Right cardiac atrium (tissue), 5 donors: ENCODE data around the gene RASA2. TPM values are rescaled to one million over a fixed set of nuclear protein-coding genes. Genes with fewer than 3 reads are reported as not detected.

Experiments used
- ATAC-seq, 2 donors: fragments of 200-7000 bp; cut with Tn5 transposase; one replicate each; pipeline versions ENCODE4 v1.8.0 to v1.9.1; 2020; ENCODE audit warnings: moderate library complexity in 2 of 2, mild to moderate bottlenecking in 1 of 2
- DNase-seq, 3 donors: peaks; one replicate each; pipeline ENCODE4 v3.0.0-alpha.2; 2020
- H3K27ac ChIP-seq: one replicate; pipeline ENCODE4 v1.5.1; 2013; ENCODE audit warnings: mild to moderate bottlenecking, low read length, control low read depth, moderate library complexity
- H3K27me3 ChIP-seq: one replicate; pipeline ENCODE4 v1.6.1; 2013; ENCODE audit not compliant: control insufficient read depth, insufficient read depth
- H3K4me1 ChIP-seq: one replicate; pipeline ENCODE4 v1.6.1; 2013; ENCODE audit warnings: low read length; ENCODE audit not compliant: control insufficient read depth, insufficient read depth
- H3K4me3 ChIP-seq: one replicate; pipeline ENCODE4 v1.5.1; 2013; ENCODE audit warnings: low read length, control low read depth
- H3K9me3 ChIP-seq: one replicate; pipeline ENCODE4 v1.6.1; 2013; ENCODE audit warnings: low read length; ENCODE audit not compliant: control insufficient read depth
- WGBS: extraction: QIAGEN DNeasy Blood & Tissue Kit; methylation state at CpG from one replicate; pipeline ENCODE4 v1.1.7; 2013; 5-methylcytosine and 5-hydroxymethylcytosine counted together
- intact Hi-C, 4 donors: fragments of 100-400 bp; cut with DNase I; formaldehyde crosslinking; loops; one replicate each; pipeline versions ENCODE4 v1.11.0 to v1.14.0; 2022 to 2023
- polyA plus RNA-seq: library from polyadenylated mRNA; stranded (reverse); fragments of 200-250 nt; gene quantifications from one replicate; pipeline ENCODE4 v1.2.3, GENCODE V29; 2013
- total RNA-seq, 4 donors: library from RNA; stranded (reverse); fragmentation: NEBNext Ultra II Directional; extraction: Animal tissue kit (Norgen Biotek cat#: 25700); gene quantifications; one replicate each; pipeline ENCODE4 v1.2.1, GENCODE V29; 2021
- donor health status: healthy with polysubstance abuse.
- donor health status: DM: no; HTN: yes; CAD: no.
- donor health status: DM: no; HTN: no; CAD: no.
- donor health status: DM: no; HTN: yes; CAD: no; lungs with severe emphysema.
- donor health status: DM: yes; HTN: yes; CAD: no.

RASA2 gene
- total and polyA plus RNA-seq, 5 donors = 2.1 to 6.6 (median 5.8) TPM

DNA sequence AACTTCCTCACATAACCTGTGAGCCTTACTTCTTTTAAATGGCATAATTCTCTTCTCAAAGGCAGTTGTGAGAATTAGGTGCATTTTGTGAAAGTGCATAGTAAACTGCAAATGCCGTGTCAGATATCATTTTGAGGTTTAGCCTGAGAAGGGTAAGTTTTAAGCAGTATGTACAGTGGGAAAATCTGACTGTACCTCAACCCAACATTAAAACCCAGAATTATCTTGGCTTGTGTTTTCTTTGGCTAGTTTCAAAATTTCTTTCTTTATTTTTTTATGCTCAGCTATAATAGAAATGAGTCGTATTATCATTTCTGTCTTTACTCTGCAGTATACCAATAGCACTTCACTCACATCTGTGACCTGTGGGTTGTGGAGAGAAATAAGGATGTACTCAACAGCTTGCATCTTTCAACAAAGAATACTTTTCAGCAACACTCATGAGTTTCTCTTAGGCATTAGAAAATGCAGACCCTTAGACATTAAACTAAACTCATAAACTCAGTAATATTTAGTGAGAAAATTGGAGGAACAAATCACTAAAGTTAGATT is 65.7 kb downstream of the RASA2 start:
- intact Hi-C loops = no loop called here
- H3K4me1 ChIP-seq = no peaks in the 10 kb centered on the region
- no peak overlapping the region for H3K4me3 ChIP-seq
- DNase-seq = no peak
- H3K27ac ChIP-seq = no peak overlapping the region
- H3K9me3 ChIP-seq = no peaks in the 10 kb centered on the region
- 54% methylated on average over 2 of the region's 2 CpGs for WGBS
- ATAC-seq = no peak
- no peaks in the 10 kb centered on the region for H3K27me3 ChIP-seq

- WGBS = 57% methylated on average over 1 of the region's 1 CpG
- Histone ChIP-seq H3K4me3 (no peak overlapping the region), H3K27me3 (no peaks in the 10 kb centered on the region), H3K9me3 (no peaks in the 10 kb centered on the region), H3K27ac (no peak overlapping the region), H3K4me1 (no peaks in the 10 kb centered on the region)
- ATAC-seq (no peak), DNase-seq (no peak)
- intact Hi-C loops = no loop called here
These were observed 66.2 kb downstream of the RASA2 start for GRCh38 chr3:141553055-141553454.

- Histone ChIP-seq H3K4me1 (no peaks in the 10 kb centered on the region), H3K9me3 (no peaks in the 10 kb centered on the region), H3K27ac (no peak overlapping the region), H3K4me3 (no peak overlapping the region), H3K27me3 (no peaks in the 10 kb centered on the region)
- intact Hi-C loops = loop anchor here in 1 of 4 donors (5.0 kb wide), 1 partner anchor 84 kb away; no protein-coding TSS in a partner anchor
- ATAC-seq (no peak), DNase-seq (no peak)
- WGBS = 86% methylated on average over 1 of the region's 1 CpG
These were observed 69.2 kb downstream of the RASA2 start for GRCh38 chr3:141556034-141556433.

GRCh38 chr3:141557961-141558706 is 71.3 kb downstream of the RASA2 start:
- no peak for DNase-seq
- intact Hi-C loops = loop anchor here in 1 of 4 donors (5.0 kb wide), 1 partner anchor 86 kb away; no protein-coding TSS in a partner anchor

GRCh38 chr3:141561426-141562034 is 74.7 kb downstream of the RASA2 start:
- DNase-seq = no peak
- Histone ChIP-seq H3K27ac (no peak overlapping the region), H3K4me3 (no peak overlapping the region), H3K27me3 (no peaks in the 10 kb centered on the region), H3K9me3 (no peaks in the 10 kb centered on the region), H3K4me1 (no peaks in the 10 kb centered on the region)
- WGBS = 68% methylated on average over 2 of the region's 2 CpGs
- no peak for ATAC-seq
- intact Hi-C loops = loop anchor here (1.0 to 10.0 kb wide), 7 partner anchors 84 to 257 kb away; partner anchors contain the start of gene ZBTB38 (in 1 of the 4)

More at GRCh38 chr3:141557961-141558706, 71.3 kb downstream of the RASA2 start:
- no peaks in the 10 kb centered on the region for H3K27me3 ChIP-seq
- no peaks in the 10 kb centered on the region for H3K9me3 ChIP-seq
- no peak for ATAC-seq
- WGBS = 78% methylated on average over 4 of the region's 4 CpGs
- H3K4me1 ChIP-seq = no peaks in the 10 kb centered on the region
- no peak overlapping the region for H3K27ac ChIP-seq
- no peak overlapping the region for H3K4me3 ChIP-seq

GRCh38 chr3:141564241-141564640 is 77.4 kb downstream of the RASA2 start:
- H3K27ac ChIP-seq = no peak overlapping the region
- DNase-seq (no peak), ATAC-seq (no peak)
- no peaks in the 10 kb centered on the region for H3K9me3 ChIP-seq
- WGBS = 95% methylated on average over 1 of the region's 1 CpG
- no peak overlapping the region for H3K4me3 ChIP-seq
- H3K27me3 ChIP-seq = no peaks in the 10 kb centered on the region
- intact Hi-C loops = loop anchor here (5.0 to 10.0 kb wide), 5 partner anchors 87 to 259 kb away; partner anchors contain the start of gene ZBTB38 (in 1 of the 4)
- H3K4me1 ChIP-seq = no peaks in the 10 kb centered on the region

DNA sequence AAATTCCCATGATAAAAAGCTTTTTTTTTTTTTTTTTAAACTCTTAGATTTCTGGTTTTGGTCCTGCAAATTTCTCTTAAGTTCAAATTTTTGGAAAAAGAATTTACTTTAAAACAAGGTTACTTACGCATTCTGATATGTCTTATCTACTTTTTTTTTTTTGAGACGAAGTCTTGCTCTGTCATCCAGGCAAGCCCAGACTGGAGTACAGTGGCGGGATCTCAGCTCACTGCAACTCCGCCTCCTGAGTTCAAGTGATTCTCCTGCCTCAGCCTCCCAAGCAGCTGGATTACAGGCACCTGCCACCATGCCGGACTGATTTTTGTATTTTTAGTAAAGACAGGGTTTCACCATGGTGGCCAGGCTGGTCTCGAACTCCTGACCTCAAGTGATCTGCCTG is 83.2 kb downstream of the RASA2 start:
- no peaks in the 10 kb centered on the region for H3K9me3 ChIP-seq
- no peak overlapping the region for H3K4me3 ChIP-seq
- ATAC-seq (no peak), DNase-seq (no peak)
- no peak overlapping the region for H3K27ac ChIP-seq
- 89% methylated on average over 6 of the region's 6 CpGs for WGBS
- no peaks in the 10 kb centered on the region for H3K4me1 ChIP-seq
- no peaks in the 10 kb centered on the region for H3K27me3 ChIP-seq
- intact Hi-C loops = no loop called here

DNA sequence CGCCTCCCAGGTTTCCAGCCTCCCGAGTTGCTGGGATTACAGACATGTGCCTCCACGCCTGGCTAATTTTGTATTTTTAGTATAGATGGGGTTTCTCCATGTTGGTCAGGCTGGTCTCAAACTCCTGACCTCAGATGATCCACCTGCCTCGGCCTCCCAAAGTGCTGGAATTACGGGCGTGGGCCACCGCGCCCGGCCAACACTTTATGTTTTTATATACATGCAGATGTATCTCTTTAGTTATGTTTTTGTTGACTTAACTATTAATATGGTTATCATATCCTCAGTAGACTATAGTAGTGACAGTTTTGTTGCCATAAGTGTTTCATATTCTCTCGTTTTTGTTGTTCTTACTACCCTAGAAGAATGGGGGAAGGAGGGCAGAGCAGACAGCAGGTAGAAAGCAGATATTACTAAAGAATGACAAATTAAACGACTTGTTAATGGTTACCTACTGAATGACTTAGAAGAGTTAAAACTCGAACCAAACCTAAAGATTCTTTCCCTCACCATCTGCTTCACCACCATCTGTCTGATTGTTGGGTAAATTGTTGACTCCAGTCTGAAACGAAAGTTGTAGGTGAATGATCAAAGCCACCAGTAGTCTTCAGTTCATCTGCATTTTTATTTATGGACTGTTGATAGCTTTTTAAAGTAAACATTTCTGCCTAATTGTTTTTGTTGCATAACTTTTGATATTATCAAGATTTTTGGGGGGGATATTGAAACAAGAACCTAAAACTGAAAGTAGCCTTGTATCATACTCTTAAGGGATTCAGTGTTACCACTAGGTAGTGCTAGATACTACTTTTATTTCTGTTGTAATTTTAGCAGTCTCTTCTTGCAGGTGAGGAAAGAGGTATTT is 89.3 kb downstream of the RASA2 start:
- no peak for DNase-seq
- ATAC-seq = no peak
- Histone ChIP-seq H3K4me3 (no peak overlapping the region), H3K27ac (no peak overlapping the region), H3K4me1 (no peaks in the 10 kb centered on the region), H3K9me3 (no peaks in the 10 kb centered on the region), H3K27me3 (no peaks in the 10 kb centered on the region)
- WGBS = 87% methylated on average over 13 of the region's 13 CpGs
- intact Hi-C loops = no loop called here

DNA sequence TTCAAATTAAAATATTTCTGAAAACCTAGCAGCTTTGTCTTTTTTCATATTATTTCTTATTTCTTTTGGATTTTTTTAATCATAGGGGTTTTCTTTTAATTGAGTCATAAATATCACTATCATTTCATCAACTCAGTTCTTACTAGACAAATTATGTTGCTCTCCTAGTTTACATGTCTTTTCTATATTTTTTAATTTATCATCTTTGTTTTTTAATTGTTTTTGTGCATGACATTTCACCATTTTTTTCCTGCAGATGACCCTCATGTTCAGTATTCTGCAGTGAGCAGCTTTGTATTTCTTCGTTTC is 89.9 kb downstream of the RASA2 start:
- no peaks in the 10 kb centered on the region for H3K4me1 ChIP-seq
- 96% methylated on average over 1 of the region's 1 CpG for WGBS
- intact Hi-C loops = no loop called here
- no peaks in the 10 kb centered on the region for H3K27me3 ChIP-seq
- H3K9me3 ChIP-seq = no peaks in the 10 kb centered on the region
- H3K4me3 ChIP-seq = no peak overlapping the region
- ATAC-seq (no peak), DNase-seq (no peak)
- H3K27ac ChIP-seq = no peak overlapping the region

- 88% methylated on average over 4 of the region's 4 CpGs for WGBS
- H3K4me3 ChIP-seq = no peak overlapping the region
- DNase-seq (no peak), ATAC-seq (no peak)
- no peak overlapping the region for H3K27ac ChIP-seq
- no peaks in the 10 kb centered on the region for H3K4me1 ChIP-seq
- H3K9me3 ChIP-seq = no peaks in the 10 kb centered on the region
- intact Hi-C loops = no loop called here
- H3K27me3 ChIP-seq = no peaks in the 10 kb centered on the region
These were observed 91.6 kb downstream of the RASA2 start for GRCh38 chr3:141578202-141578973.
